ENCODE data around the gene SNX24. TPM values are rescaled to one million over a fixed set of nuclear protein-coding genes. Genes with fewer than 3 reads are reported as not detected.
A peak's percentile ranks its signal among the peaks of the same experiment; 100 is the strongest.

SNX24 gene
- total and polyA plus RNA-seq, 4 donors: 15.0 to 39.4 (median 24.4) TPM

GRCh38 chr5:122844136-122844909 lies 1.1 kb upstream of the SNX24 start:
- WGBS, 2 donors: 27 to 28% methylated on average over 22 of the region's 22 CpGs
- ATAC-seq (ENCODE audit: insufficient read depth, low FRiP score) (no peak), DNase-seq (peak; percentile 32 to 63 (median 50))
- Histone ChIP-seq H3K9ac (ENCODE audit: insufficient read depth in 1 of 2, low read length in 2 of 2) (peak overlapping the region; percentile 74 to 95), H3K9me3 (ENCODE audit: control insufficient read depth in 4 of 4, insufficient read depth in 3 of 4, low read length in 3 of 4) (peaks cover 0 to 5% (median 0%) of the 10 kb centered on the region in 4 donors), H3K36me3 (ENCODE audit: control insufficient read depth in 4 of 4, insufficient read depth in 4 of 4, low read length in 4 of 4) (no peaks in the 10 kb centered on the region), H3K4me1 (ENCODE audit: control insufficient read depth in 5 of 5, insufficient read depth in 5 of 5, low read length in 5 of 5) (peaks cover 0 to 17% (median 8%) of the 10 kb centered on the region in 5 donors), H3K4me3 (no peak overlapping the region), H3K27ac (ENCODE audit: low read depth in 1 of 2, low read length in 1 of 2) (peak overlapping the region; percentile 90 to 92), H3K27me3 (ENCODE audit: control insufficient read depth in 3 of 3, insufficient read depth in 3 of 3, low read length in 2 of 3) (no peaks in the 10 kb centered on the region)
- TF ChIP-seq CTCF (IDR thresholded peaks at IDR 0.05; ENCODE audit: control extremely low read depth, extremely low read depth): no peak

GRCh38 chr5:122844910-122845228 lies 544 bp upstream of the SNX24 start:
- Histone ChIP-seq H3K27ac (ENCODE audit: low read depth in 1 of 2, low read length in 1 of 2) (peak overlapping the region; percentile 90 to 92), H3K4me1 (ENCODE audit: control insufficient read depth in 5 of 5, insufficient read depth in 5 of 5, low read length in 5 of 5) (peaks cover 0 to 17% (median 8%) of the 10 kb centered on the region in 5 donors), H3K9me3 (ENCODE audit: control insufficient read depth in 4 of 4, insufficient read depth in 3 of 4, low read length in 3 of 4) (peaks cover 0 to 5% (median 0%) of the 10 kb centered on the region in 4 donors), H3K36me3 (ENCODE audit: control insufficient read depth in 4 of 4, insufficient read depth in 4 of 4, low read length in 4 of 4) (no peaks in the 10 kb centered on the region), H3K4me3 (peak overlapping the region; percentile 75), H3K9ac (ENCODE audit: insufficient read depth in 1 of 2, low read length in 2 of 2) (peak overlapping the region; percentile 74 to 95), H3K27me3 (ENCODE audit: control insufficient read depth in 3 of 3, insufficient read depth in 3 of 3, low read length in 2 of 3) (no peaks in the 10 kb centered on the region)
- WGBS, 2 donors: 1% methylated on average over 16 of the region's 16 CpGs
- peak; percentile 4 for ATAC-seq (ENCODE audit: insufficient read depth, low FRiP score)
- DNase-seq: no peak
- TF ChIP-seq CTCF (IDR thresholded peaks at IDR 0.05; ENCODE audit: control extremely low read depth, extremely low read depth): no peak

- peak overlapping the region; percentile 16 to 26 for H3K9ac ChIP-seq (ENCODE audit: insufficient read depth in 1 of 2, low read length in 2 of 2)
Measured at GRCh38 chr5:122846051-122846550, 688 bp downstream of the SNX24 start.

More at GRCh38 chr5:122846051-122846550, 688 bp downstream of the SNX24 start:
- H3K4me1 ChIP-seq (ENCODE audit: control insufficient read depth in 5 of 5, insufficient read depth in 5 of 5, low read length in 5 of 5): peaks cover 0 to 17% (median 8%) of the 10 kb centered on the region in 5 donors
- ATAC-seq (ENCODE audit: insufficient read depth, low FRiP score): no peak
- H3K27ac ChIP-seq (ENCODE audit: low read depth in 1 of 2, low read length in 1 of 2): peak overlapping the region; percentile 90 to 92
- DNase-seq: peak in 2 of 3 donors; percentile 42 to 43
- 5 to 9% methylated on average over 6 of the region's 6 CpGs for WGBS, 2 donors
- TF ChIP-seq CTCF (IDR thresholded peaks at IDR 0.05; ENCODE audit: control extremely low read depth, extremely low read depth): no peak
- H3K4me3 ChIP-seq: peak overlapping the region; percentile 75
- no peaks in the 10 kb centered on the region for H3K9me3 ChIP-seq (ENCODE audit: control insufficient read depth in 4 of 4, insufficient read depth in 3 of 4, low read length in 3 of 4)
- peaks cover 0 to 1% (median 0%) of the 10 kb centered on the region in 4 donors for H3K36me3 ChIP-seq (ENCODE audit: control insufficient read depth in 4 of 4, insufficient read depth in 4 of 4, low read length in 4 of 4)
- no peaks in the 10 kb centered on the region for H3K27me3 ChIP-seq (ENCODE audit: control insufficient read depth in 3 of 3, insufficient read depth in 3 of 3, low read length in 2 of 3)
